Liver (tissue), 9 donors: ENCODE measurements around the gene AQR. TPM values are rescaled to one million over a fixed set of nuclear protein-coding genes. Genes with fewer than 3 reads are reported as not detected.

Experiments used
- DNase-seq: peaks from one replicate; pipeline ENCODE4 v3.0.0-alpha.2; 2017; ENCODE audit warnings: low spot score
- H3K27ac ChIP-seq, 2 donors: one replicate each; pipeline ENCODE4 v1.7.0; 2013; ENCODE audit warnings: inconsistent platforms in 2 of 2, low read length in 2 of 2, control low read depth in 1 of 2, low read depth in 1 of 2, mild to moderate bottlenecking in 1 of 2
- H3K27me3 ChIP-seq, 4 donors: one replicate each; pipeline versions ENCODE4 v1.6.1 to v1.7.0; 2013; ENCODE audit warnings: low read length in 3 of 4, inconsistent platforms in 1 of 4, mild to moderate bottlenecking in 1 of 4, moderate library complexity in 1 of 4; ENCODE audit not compliant: control insufficient read depth in 4 of 4, insufficient read depth in 4 of 4
- H3K36me3 ChIP-seq, 4 donors: one replicate each; pipeline versions ENCODE4 v1.6.1 to v1.7.0; 2013; ENCODE audit warnings: low read length in 3 of 4, mild to moderate bottlenecking in 3 of 4, low read depth in 1 of 4, moderate library complexity in 1 of 4; ENCODE audit not compliant: control insufficient read depth in 4 of 4, insufficient read depth in 3 of 4
- H3K4me1 ChIP-seq, 4 donors: one replicate each; pipeline versions ENCODE4 v1.6.1 to v1.7.0; 2013; ENCODE audit warnings: low read length in 3 of 4, mild to moderate bottlenecking in 3 of 4, moderate library complexity in 1 of 4; ENCODE audit not compliant: control insufficient read depth in 4 of 4, insufficient read depth in 4 of 4
- H3K4me3 ChIP-seq, 3 donors: one replicate each; pipeline versions ENCODE4 v1.6.1 to v1.7.0; 2013; ENCODE audit warnings: low read length in 3 of 3, control low read depth in 1 of 3, low read depth in 1 of 3, mild to moderate bottlenecking in 1 of 3
- H3K9ac ChIP-seq, 2 donors: one replicate each; pipeline ENCODE4 v1.7.0; 2013; ENCODE audit warnings: low read length in 2 of 2, mild to moderate bottlenecking in 2 of 2, moderate library complexity in 2 of 2, control low read depth in 1 of 2, low read depth in 1 of 2
- H3K9me3 ChIP-seq, 4 donors: one replicate each; pipeline versions ENCODE4 v1.6.1 to v1.7.0; 2013; ENCODE audit warnings: low read length in 3 of 4; ENCODE audit not compliant: control insufficient read depth in 4 of 4
- ATF3 ChIP-seq: IDR thresholded peaks from 2 replicates; pipeline ENCODE4 v1.6.1; 2016; ENCODE audit warnings: antibody characterized with exemption
- CTCF ChIP-seq: fragments of 150-350 bp; IDR thresholded peaks from 2 replicates; pipeline ENCODE4 v1.5.1; 2017; ENCODE audit warnings: improper control_type of control experiment, low read depth, low read length; ENCODE audit not compliant: missing input control
- EGR1 ChIP-seq, 2 donors: IDR thresholded peaks; 2 replicates each; pipeline ENCODE4 v1.6.1; 2016 to 2018; ENCODE audit warnings: antibody characterized with exemption in 2 of 2, low read depth in 2 of 2
- FOXA1 ChIP-seq: IDR thresholded peaks from 2 replicates; pipeline ENCODE4 v1.6.1; 2016; ENCODE audit warnings: antibody characterized with exemption
- FOXA2 ChIP-seq: IDR thresholded peaks from 2 replicates; pipeline ENCODE4 v1.6.1; 2016; ENCODE audit warnings: antibody characterized with exemption
- GABPA ChIP-seq, 2 donors: IDR thresholded peaks in 1 of 2; conservative IDR thresholded peaks in 1 of 2; 2 replicates each; pipeline ENCODE4 v1.6.1; 2016; ENCODE audit warnings: antibody characterized with exemption in 2 of 2, mild to moderate bottlenecking in 1 of 2, moderate library complexity in 1 of 2
- HNF4A ChIP-seq, 2 donors: conservative IDR thresholded peaks; 2 replicates each; pipeline ENCODE4 v1.6.1; 2016; ENCODE audit warnings: antibody characterized with exemption in 2 of 2, mild to moderate bottlenecking in 2 of 2
- HNF4G ChIP-seq: IDR thresholded peaks from 2 replicates; pipeline ENCODE4 v1.6.1; 2016; ENCODE audit warnings: antibody characterized with exemption
- JUND ChIP-seq, 2 donors: IDR thresholded peaks; 2 replicates each; pipeline ENCODE4 v1.6.1; 2016; ENCODE audit warnings: antibody characterized with exemption in 2 of 2
- MAX ChIP-seq: IDR thresholded peaks from 2 replicates; pipeline ENCODE4 v1.6.1; 2016; ENCODE audit warnings: antibody characterized with exemption
- NR2F2 ChIP-seq: IDR thresholded peaks from 2 replicates; pipeline ENCODE4 v1.6.1; 2016; ENCODE audit warnings: antibody characterized with exemption
- RAD21 ChIP-seq, 2 donors: IDR thresholded peaks; 2 replicates each; pipeline ENCODE4 v1.6.1; 2016; ENCODE audit warnings: antibody characterized with exemption in 2 of 2, mild to moderate bottlenecking in 2 of 2
- REST ChIP-seq: IDR thresholded peaks from 2 replicates; pipeline ENCODE4 v1.6.1; 2016; ENCODE audit warnings: antibody characterized with exemption, mild to moderate bottlenecking
- RXRA ChIP-seq, 2 donors: IDR thresholded peaks; 2 replicates each; pipeline ENCODE4 v1.6.1; 2017 to 2018; ENCODE audit warnings: antibody characterized with exemption in 2 of 2, mild to moderate bottlenecking in 1 of 2
- SP1 ChIP-seq: IDR thresholded peaks from 2 replicates; pipeline ENCODE4 v1.6.1; 2018; ENCODE audit warnings: antibody characterized with exemption, mild to moderate bottlenecking
- TAF1 ChIP-seq: conservative IDR thresholded peaks from 2 replicates; pipeline ENCODE4 v1.6.1; 2016; ENCODE audit warnings: antibody characterized with exemption, mild to moderate bottlenecking
- YY1 ChIP-seq: IDR thresholded peaks from 2 replicates; pipeline ENCODE4 v1.6.1; 2016; ENCODE audit warnings: antibody characterized with exemption, mild to moderate bottlenecking
- ZBTB33 ChIP-seq: IDR thresholded peaks from 2 replicates; pipeline ENCODE4 v1.6.1; 2016; ENCODE audit warnings: antibody characterized with exemption
- WGBS: extraction: QIAGEN DNeasy Blood & Tissue Kit; methylation state at CpG from one replicate; pipeline ENCODE4 v1.1.7; 2013; 5-methylcytosine and 5-hydroxymethylcytosine counted together
- polyA plus RNA-seq, 2 donors: library from polyadenylated mRNA; stranded (reverse) in 1 of 2; unstranded in 1 of 2; fragments of 200-250 nt in 1 of 2; fragments of >200 nt in 1 of 2; fragmentation: Nextera tagmentation in 1 of 2; extraction: Ambion mirVana in 1 of 2; gene quantifications; one replicate each; pipeline versions ENCODE4 v1.2.1 to v1.2.3, GENCODE V29; 2013 to 2015
- total RNA-seq, 2 donors: library from RNA; depleted of rRNA; stranded (reverse); fragments of >200 nt; gene quantifications; one replicate each; pipeline ENCODE4 v1.2.3, GENCODE V29; 2014
- donor health status: healthy.
- donor health status: healthy.
- donor health status: healthy.
- donor health status: healthy.
- donor health status: healthy.

AQR gene
- total and polyA plus RNA-seq, 4 donors = 3.4 to 14.3 (median 8.7) TPM

GRCh38 chr15:34964277-34964676 is 5.3 kb downstream of the AQR start (continued):
- TF ChIP-seq TAF1 = no peak
- TF ChIP-seq CTCF = no peak

- H3K9ac ChIP-seq = no peak overlapping the region
- H3K36me3 ChIP-seq = peaks cover 1 to 15% (median 10%) of the 10 kb centered on the region in 4 donors
- H3K27ac ChIP-seq = no peak overlapping the region
- WGBS = 97% methylated on average over 8 of the region's 8 CpGs
- TF ChIP-seq ATF3 (no peak), FOXA2 (no peak), REST (no peak), RXRA (IDR thresholded peaks at IDR 0.05) (no peak), SP1 (no peak), YY1 (no peak), NR2F2 (no peak), JUND (IDR thresholded peaks at IDR 0.05) (no peak), HNF4G (no peak), EGR1 (IDR thresholded peaks at IDR 0.05; ENCODE audit: low read depth in 2 of 2) (no peak), TAF1 (no peak), HNF4A (conservative IDR thresholded peaks at IDR 0.05) (no peak), ZBTB33 (no peak), FOXA1 (no peak), CTCF (no peak), RAD21 (IDR thresholded peaks at IDR 0.05) (no peak), GABPA (IDR thresholded peaks at IDR 0.05 in 1 of 2, conservative IDR thresholded peaks at IDR 0.05 in 1 of 2) (no peak), MAX (no peak)
- H3K9me3 ChIP-seq = no peaks in the 10 kb centered on the region
- no peaks in the 10 kb centered on the region for H3K27me3 ChIP-seq
- H3K4me3 ChIP-seq = no peak overlapping the region
- no peak for DNase-seq
- H3K4me1 ChIP-seq = no peaks in the 10 kb centered on the region
Measured at GRCh38 chr15:34953851-34954250, 15.7 kb downstream of the AQR start.
